NCI-H2029 treated with DMSO at 0.1 percent for 48 hours (cell line): ENCODE measurements around the gene DPY19L1.
"Not testable (repeated sequence)": the region's sequence is repeated elsewhere in the genome, so short reads cannot be mapped to it uniquely, and the experiment has no call there.

Experiments used
- DNase-seq: peaks from one replicate; lab custom pipeline; 2025; lab: John Stamatoyannopoulos, UW

Gene DPY19L1

GRCh38 chr7:35032166-35032565, 5.1 kb downstream of the DPY19L1 start:
- no peak for DNase-seq

GRCh38 chr7:35030848-35031247, 6.4 kb downstream of the DPY19L1 start:
- DNase-seq, result no peak

DNA sequence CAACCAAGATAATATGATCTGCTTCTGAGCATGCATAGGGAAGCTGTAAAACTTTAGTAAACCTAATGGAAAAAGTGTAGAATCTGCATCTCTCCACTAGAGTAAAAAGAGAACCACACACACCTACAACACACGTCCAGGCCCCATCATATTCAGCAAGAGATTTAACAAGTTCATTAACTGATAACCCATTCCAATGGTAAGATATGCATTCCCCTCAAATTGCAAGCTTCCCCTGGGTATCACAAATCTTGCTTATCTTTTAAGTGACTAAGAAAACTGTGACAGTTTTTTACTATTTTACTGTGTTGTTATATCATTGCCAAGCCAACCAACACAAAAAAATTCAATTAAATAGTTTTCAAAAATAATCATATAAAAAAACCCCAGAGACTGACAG, 8.0 kb downstream of the DPY19L1 start:
- no peak for DNase-seq

DNA sequence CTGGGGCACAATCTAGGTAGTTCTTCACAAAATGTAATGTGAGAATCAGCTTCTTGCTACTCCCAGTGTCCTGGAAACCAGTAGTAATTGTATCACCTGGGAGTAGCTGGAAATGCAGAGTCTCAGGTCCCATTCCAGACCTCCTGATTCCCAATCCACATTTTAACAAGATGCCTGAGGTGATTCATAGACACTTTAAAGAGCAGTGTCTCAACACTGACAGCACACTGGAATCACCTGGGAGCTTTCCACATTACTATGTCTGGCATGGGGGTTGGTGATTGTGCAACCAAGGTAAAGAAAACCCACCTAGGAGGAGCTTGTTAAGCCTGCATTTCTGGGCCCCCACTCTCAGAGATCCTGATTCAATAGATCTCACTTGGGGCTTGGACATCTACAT, 11.1 kb downstream of the DPY19L1 start:
- DNase-seq, result no peak

DNA sequence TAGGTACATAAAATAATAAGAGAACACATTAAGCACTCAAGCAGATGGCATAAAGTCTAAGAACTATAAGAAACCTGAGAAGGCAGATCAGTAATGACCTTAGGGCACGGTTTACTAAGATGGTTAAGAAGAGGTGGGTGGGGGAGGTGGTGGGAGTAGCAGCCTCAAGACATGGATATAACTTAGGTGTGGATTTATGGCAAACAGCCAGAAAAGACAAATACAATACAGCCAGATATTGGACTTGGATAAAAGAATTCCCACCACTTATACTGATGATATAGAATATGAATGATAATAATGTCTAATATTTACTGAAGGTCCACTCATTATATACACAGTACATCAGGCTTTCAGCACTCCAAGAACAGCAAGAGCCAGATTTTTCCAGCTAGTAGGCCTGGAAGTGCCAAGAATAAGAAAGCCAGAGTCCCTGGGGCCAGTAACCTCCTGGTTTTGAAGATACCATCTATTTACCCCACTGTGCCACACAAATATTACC, 11.9 kb downstream of the DPY19L1 start:
- DNase-seq, result no peak

GRCh38 chr7:35024298-35024697, 13.0 kb downstream of the DPY19L1 start:
- DNase-seq, result no peak

DNA sequence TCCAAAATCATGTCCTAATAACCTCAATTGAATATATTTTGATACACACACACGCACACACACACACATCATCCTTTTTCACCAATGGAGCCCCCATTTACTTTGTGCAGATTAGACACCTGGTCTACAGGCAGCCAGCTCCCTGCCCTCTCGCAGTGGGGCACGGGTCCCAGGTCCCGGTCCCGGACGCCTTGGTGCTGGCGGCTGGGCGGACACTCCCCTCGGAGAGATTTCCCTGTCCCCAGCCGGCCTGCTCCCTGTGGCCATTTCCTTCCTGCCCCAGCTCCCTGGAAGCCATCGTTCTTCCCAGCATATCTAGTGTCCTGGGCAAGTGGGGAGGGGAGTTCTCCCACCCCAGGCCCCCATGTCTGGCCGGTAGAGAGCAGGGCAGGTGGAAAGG, 14.6 kb downstream of the DPY19L1 start:
- DNase-seq, result no peak

DNA sequence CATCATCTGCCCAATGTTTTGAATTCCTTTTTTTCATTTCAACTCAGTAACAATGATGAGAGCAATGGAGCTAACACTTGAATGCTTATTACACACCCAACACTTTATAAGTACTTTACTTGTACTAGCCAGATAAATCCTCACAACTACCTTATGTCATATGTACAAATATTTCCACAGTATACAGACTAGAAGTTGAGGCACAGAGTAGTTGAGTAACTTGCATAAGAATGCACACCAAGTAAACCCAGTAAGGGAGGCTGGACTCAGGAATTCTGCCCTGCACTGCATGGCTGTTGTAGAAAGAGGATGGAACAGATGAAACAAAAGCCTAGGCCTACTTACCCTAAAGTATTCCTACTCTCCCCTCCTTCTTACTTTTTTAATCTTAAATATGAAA, 15.8 kb downstream of the DPY19L1 start:
- DNase-seq, result no peak

- DNase-seq, result no peak
These were observed 17.5 kb downstream of the DPY19L1 start for GRCh38 chr7:35019801-35020200.

- no peak for DNase-seq
These were observed 18.0 kb downstream of the DPY19L1 start for GRCh38 chr7:35019179-35019729.

- no peak for DNase-seq
These were observed 21.9 kb downstream of the DPY19L1 start for GRCh38 chr7:35015346-35015859.

GRCh38 chr7:35012160-35012559, 25.1 kb downstream of the DPY19L1 start:
- DNase-seq, result no peak

DNA sequence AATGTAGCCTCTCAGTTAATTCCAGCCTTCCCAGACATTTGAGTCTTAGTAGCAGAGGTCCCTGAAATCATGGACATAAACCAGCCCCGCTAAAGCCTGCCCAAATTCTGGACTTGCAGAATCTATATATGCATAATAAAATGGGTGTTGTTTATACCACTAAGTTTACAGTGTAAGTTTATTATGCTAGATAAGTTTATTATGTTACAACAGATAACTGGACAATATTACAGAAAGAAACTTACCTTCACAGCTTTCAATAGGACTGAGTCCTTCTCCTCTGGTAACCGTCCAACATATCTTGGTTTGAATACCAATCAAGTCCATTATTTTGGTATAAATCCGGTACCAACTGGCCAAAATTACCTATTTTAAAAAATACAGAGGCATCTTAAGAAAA, 26.2 kb downstream of the DPY19L1 start:
- DNase-seq, result no peak

GRCh38 chr7:35007768-35008167, 29.5 kb downstream of the DPY19L1 start:
- no peak for DNase-seq

- DNase-seq, result no peak
These were observed 32.7 kb downstream of the DPY19L1 start for GRCh38 chr7:35004531-35005095.

DNA sequence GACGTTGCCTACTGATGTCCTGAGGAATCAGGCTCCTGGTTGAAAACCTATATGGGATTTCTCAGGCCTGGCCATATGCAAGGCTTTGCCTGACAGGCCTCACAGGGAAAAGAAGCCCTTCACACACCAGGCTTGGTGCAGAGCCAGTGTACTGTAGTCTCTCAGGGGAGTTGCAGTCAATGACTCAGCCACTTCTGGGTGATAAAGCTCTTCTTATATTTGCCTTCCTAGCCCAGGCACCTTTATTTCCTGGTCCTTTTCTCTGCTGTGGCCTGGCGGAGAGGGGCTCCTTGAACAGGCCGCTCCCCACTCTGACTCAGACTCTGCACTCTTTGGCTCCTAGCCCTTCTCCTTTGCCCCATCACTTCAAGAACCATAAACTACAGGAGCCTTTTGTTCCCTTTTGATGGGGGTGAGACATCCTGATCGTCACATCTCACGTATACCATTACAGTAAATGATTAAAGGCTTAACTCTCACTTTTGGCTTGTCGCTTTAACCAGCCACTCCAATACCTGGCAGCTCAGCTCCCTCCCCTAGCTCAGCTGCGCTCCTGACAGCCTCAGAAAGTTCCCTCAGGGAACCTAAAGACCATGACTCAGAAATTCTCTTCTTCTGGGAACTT, 33.5 kb downstream of the DPY19L1 start:
- peak; percentile 96 for DNase-seq

- DNase-seq, result not testable (repeated sequence)
These were observed 34.1 kb downstream of the DPY19L1 start for GRCh38 chr7:35003177-35003650.

DNA sequence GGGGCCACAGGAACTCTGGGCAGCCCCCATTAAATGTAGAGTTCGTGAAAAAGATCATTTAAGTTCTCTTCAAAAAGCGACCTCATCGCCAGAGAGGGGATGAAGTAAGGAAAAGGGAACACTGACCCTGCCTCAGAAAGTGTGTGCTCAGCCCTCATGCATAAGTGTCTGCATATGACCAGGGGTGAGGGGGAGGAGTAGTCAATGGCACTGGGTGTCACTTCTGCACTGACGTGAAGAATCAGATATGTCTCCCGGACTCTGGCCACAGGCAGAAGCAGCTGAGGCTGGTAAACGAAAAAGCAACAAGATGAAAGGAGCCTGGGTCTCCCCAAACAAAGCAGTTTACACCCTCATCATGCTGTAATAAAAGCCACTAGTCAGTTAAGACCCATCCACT, 39.0 kb downstream of the DPY19L1 start:
- DNase-seq, result not testable (repeated sequence)

DNA sequence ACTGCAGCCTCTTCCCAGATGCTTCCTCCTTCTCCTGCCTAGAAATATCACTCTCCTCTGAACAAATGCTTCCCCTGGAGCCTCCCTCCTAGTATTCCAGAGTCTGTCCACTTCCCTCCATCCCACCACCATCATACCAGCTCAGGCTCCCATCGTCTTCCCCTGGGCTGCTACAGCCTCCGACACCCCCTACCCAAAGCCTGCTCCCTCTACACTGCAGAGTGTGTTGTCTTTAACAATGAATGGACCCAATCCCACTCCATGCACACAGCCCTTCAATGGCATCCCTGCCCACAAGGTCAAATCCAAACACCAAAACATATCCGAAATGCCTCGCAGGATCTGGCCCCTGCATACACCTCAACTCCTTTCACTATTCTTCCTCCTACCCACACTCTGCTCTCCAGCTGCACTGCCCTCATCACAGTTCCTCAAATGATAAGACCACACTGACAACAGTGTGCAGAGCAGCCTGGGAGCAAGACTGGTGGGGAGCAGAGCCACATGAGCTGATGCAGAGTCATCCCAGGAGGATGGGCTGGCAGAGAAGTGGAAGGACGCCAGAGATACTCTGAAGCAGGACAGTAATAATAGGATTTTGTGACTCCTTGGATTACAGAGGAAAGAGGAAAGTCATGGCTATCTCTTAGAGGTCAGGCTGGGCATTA, 40.7 kb downstream of the DPY19L1 start:
- DNase-seq, result not testable (repeated sequence)

GRCh38 chr7:34995757-34996156, 41.5 kb downstream of the DPY19L1 start:
- no peak for DNase-seq

GRCh38 chr7:34991938-34992840, 45.1 kb downstream of the DPY19L1 start:
- DNase-seq, result no peak
